Hematopoietic multipotent progenitor cell treated with erythropoietin and hydrocortisone succinate and interleukin-3 and kit ligand, for 8 days (in vitro differentiated cells): Measurements from ENCODE around the gene HMOX2.

Source experiments
- DNase-seq: peaks from one replicate; pipeline ENCODE4 v3.0.0-alpha.2; 2015

Gene HMOX2

GRCh38 chr16:4465977-4466779 is 10.0 kb upstream of the HMOX2 start:
- DNase-seq: no peak

DNA sequence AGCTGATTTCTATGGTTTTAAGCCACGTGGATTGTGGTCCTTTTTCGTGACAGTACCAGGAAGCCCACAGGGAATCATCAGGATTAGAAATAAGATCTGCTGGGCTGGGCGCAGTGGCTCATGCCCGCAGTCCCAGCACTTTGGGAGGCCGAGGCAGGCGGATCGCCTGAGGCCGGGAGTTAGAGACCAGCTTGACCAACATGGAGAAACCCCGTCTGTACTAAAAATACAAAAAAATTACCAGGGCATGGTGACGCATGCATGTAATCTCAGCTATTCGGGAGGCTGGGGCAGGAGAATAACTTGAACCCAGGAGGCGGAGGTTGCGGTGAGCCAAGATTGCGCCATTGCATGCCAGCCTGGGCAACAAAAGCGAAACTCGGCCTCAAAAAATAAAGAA is 8.3 kb upstream of the HMOX2 start:
- DNase-seq: no peak

DNA sequence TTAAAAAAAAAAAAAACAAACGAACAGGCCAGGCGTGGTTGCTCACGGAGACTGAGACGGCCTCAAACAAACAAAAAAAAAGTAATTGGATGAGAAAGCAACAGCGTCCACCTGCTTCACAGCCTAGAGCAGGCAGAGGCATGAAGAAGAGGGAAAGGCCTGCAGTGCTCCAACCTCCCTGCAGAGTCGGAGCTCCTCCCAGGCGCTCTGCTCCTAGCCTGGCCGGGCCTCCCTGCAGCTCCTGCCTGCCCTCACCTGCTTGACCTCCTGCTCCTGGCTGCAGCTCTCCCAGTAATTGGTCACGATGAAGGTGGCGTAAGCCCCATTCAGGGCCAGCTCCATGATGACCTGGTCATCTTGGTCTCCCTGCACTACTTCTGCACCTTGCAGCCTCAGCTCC is 7.2 kb upstream of the HMOX2 start:
- DNase-seq: no peak

- DNase-seq: no peak
Measured at GRCh38 chr16:4471869-4472268, 4.3 kb upstream of the HMOX2 start.

DNA sequence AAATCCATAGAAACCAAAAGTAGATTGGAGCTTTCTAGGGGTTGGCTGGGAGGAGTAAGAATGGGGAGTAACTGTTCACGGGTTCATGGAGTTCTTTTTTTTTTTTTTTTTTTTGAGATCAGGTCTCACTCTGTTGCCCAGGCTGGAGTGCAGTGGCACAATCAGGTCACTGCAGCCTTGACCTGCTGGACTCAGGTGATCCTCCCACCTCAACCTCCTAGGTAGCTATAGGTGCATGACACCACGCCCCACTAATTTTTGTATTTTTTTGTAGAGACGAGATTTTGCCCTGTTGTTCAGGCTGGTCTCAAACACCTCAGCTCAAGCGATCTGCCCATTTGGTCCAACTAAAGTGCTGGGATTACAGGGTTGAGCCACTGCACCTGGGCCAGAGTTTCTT is 3.3 kb upstream of the HMOX2 start:
- no peak for DNase-seq

DNA sequence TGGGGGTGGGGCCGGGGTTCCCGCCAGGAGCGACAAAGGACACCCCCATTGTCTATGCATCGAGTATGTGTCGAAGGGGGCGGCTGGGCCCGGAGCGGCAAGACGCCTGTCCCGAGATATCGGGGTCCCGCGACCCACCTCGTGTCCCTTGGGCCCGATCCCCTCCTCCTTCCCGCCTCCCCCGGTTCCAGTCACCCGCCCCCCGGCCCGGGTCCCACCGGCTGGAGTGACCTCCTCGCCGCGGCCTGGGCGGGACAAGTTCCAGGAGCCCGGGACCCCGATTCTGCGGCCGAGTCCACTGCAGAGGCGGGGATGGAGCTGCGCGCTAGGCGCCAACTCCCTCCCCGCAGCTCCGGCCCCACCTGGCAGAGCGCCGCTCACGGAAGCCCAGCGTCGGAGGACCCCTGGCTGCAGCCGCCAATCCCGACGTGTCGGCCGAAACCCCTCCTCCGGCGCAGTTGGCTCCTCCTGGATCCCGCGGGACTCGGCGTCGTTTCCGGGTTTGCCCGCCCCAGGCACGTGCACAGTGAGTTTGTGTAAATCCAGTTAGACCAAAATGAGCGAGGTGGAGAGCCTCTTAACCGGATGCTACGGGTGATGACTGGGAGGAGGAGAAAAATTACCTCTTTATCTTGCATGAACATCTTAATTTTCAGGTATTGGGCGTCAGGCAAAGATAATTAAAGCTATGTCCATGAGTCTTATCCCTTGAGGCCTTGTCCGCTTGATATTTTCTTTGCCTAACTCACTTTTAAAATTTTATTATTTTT is 1.8 kb upstream of the HMOX2 start, which contains the start of gene NMRAL1:
TSS of gene NMRAL1 (minus strand) at position 434 of the 770 bp plus-strand sequence. CDS start 493 bp downstream, outside the sequence.
- peak; percentile 94 for DNase-seq

GRCh38 chr16:4477966-4478365 is 1.8 kb downstream of the HMOX2 start:
- no peak for DNase-seq

DNA sequence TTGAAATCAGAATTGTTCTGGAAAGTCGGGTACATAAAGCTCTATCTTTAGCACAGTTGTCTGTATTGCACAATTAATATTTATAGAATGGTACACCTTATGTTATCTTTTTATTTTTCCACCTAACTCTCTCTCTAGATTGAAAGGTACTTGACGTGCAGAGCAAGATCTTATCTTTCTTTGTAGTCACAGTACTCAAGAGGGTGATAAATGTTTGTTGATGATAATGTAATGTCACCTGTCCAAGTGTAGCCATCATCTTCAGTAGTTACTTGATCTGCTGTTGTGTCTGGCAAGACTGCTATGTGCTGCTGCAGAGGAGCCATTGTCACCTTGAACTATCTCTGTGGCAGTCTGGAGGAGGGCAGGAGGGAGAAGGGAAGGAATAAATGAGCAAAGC is 5.3 kb downstream of the HMOX2 start:
- DNase-seq: no peak

DNA sequence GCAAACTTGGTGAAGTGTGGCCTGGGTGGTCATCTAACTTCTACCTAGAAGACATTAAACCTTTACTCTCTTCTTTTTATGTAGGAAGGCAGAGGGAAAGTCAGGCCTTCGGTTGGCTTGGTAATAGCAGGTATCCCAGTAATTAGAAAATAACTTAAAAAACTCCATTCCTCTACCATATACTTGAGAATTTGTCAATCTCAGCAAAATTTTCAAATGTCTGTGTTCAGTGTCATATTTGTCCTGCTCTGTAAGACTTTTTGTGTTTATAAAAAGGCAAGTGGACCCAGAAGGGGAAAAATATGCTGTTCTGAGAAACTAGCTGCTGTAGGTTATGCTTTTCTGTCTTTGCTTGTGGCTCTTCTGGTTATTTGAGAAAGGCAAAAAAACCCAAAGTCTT is 5.8 kb downstream of the HMOX2 start:
- no peak for DNase-seq

DNA sequence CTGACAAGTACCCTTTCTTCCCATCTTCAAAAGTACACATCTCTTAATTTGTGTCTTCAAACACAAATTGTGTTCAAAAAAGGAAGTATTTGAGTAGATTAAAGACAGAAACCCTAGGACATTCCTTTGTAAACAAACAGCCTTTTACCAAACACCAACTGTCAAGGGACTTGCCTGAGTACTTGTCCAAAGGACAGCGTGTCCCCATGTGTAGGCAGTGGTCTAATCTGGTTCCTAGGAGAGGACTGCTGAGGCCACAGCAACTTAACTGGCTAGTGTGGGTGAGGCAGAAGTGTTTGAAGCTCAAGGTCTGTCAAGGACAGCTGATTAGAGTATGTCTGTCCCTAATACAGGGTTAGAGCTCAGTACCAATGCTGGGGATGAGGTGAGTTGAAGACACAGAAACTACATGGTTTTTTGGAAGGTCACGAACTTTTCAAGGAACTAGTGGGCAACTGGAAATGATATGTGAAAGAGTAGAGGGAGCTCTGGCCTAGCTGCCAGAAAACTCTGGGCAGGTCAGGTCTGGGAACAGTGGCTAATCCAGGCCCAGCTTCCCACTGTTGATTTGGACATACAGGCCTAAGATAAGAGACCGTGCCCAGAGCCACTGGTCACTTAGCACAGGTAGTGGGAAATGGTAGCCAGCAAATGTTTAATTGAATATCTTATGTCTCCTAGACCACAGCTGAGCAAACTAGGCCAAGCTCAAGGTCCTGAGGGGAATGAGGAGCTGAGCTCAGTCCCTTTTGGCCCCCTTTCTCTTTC is 10.1 kb downstream of the HMOX2 start:
- DNase-seq: no peak

GRCh38 chr16:4487955-4488498 is 11.8 kb downstream of the HMOX2 start:
- no peak for DNase-seq

DNA sequence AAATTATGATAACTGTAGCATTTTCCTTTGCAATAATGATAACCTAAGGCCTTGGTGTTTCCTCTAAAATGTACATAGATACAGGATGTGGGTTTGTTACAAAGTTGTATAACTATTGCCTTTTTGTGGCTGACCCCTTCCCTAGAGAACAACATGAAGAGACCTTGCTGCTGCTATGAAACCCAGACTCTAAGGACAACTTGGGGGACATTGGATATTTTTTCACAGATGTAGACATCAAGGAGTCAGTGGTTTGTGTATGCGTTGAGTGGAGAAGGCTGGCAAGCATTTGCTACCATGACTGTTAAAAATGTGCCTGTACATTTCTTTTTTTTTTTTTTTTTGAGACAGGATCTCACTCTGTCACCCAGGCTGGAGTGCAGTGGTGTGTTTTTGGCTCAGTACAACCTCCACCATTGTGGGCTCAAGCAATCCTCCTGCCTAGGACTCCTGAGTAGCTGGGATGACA is 12.3 kb downstream of the HMOX2 start:
- no peak for DNase-seq

GRCh38 chr16:4489030-4489429 is 12.8 kb downstream of the HMOX2 start:
- DNase-seq: no peak

- DNase-seq: no peak
Measured at GRCh38 chr16:4491898-4492297, 15.7 kb downstream of the HMOX2 start.

GRCh38 chr16:4494746-4495490 is 18.7 kb downstream of the HMOX2 start:
- DNase-seq: no peak

- no peak for DNase-seq
Measured at GRCh38 chr16:4495766-4496165, 19.6 kb downstream of the HMOX2 start.

- DNase-seq: no peak
Measured at GRCh38 chr16:4496305-4496704, 20.1 kb downstream of the HMOX2 start.

DNA sequence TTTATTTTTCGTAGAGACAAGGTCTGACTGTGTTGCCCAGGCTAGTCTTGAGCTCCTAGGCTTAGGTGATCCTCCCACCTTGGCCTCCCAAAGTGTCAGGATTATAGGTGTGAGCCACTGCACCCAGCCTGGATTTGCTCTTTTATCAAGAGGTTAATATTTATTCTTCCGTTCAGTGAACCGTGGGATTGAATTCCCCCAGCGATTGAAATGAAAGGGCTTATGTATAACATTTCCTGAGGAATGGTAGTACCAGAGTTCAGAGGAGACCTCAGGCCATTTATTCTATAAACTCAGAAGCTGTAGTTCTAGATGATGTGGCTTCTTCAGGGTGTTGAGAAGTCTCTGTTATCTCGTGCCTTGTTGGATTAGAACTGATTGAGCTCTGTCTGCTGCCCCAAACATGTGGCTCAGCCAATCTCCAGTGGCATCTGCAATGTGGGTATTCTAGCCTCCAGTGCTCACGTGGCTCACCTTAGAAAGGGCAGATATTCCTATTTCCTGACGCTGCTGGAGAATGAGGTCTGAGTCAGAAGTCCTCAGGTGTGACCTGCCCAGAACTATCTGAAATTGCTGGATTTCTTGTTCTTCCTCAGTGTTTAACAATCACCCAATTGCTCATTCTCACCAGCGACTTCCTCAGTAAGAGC is 22.5 kb downstream of the HMOX2 start:
- DNase-seq: no peak

GRCh38 chr16:4499196-4499555 is 23.0 kb downstream of the HMOX2 start:
- no peak for DNase-seq

DNA sequence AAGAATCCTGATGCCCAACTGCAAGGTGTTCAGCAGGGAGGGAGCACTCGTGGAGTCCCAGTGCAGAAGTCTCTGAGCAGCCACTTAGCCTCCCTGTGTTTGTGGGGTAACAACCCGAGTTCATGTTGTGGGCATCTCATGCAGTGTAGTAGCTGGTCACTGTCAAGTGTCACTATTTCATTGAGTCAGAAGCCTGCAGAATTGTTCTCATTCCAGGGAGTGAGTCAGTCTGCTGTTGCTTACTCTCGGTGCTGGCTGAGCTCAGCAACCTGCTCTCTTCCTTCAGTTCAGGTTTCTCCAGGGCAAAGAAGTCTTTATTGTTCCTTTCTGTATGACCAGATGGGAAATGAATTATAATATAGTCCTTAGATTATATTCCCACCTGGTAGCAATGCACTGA is 24.1 kb downstream of the HMOX2 start:
- no peak for DNase-seq

- no peak for DNase-seq
Measured at GRCh38 chr16:4501071-4501478, 24.9 kb downstream of the HMOX2 start.
